ENCODE measurements around the gene GOLGA6L25. TPM values are rescaled to one million over a fixed set of nuclear protein-coding genes. Genes with fewer than 3 reads are reported as not detected.
A peak's percentile ranks its signal among the peaks of the same experiment; 100 is the strongest.
"Not testable (repeated sequence)": the region's sequence is repeated elsewhere in the genome, so short reads cannot be mapped to it uniquely, and the experiment has no call there.

The GOLGA6L25 gene, protein sequence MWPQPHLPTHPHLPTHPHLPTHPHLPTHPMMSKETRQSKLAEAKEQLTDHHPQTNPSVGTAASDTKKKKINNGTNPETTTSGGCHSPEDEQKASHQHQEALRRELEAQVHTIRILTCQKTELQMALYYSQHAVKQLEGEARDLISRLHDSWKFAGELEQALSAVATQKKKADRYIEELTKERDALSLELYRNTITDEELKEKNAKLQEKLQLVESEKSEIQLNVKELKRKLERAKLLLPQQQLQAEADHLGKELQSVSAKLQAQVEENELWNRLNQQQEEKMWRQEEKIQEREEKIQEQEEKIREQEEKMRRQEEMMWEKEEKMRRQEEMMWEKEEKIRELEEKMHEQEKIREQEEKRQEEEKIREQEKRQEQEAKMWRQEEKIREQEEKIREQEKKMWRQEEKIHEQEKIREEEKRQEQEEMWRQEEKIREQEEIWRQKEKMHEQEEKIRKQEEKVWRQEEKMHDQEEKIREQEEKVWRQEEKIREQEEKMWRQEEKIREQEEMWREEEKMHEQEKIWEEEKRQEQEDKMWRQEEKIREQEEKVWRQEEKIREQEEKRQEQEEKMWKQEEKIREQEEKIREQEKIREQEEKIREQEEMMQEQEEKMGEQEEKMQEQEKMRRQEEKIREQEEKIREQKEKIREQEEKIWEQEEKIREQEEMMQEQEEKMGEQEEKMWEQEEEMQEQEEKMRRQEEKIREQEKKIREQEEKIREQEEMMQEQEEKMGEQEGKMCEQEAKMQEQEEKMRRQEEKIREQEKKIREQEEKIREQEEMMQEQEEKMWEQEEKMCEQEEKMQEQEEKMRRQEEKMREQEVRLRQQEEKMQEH
- total RNA-seq (not detected), polyA plus RNA-seq (not detected)
- long read RNA-seq, donor 1: 0 reads
- long read RNA-seq, donor 2: 0 reads
- long read RNA-seq, donor 3: 0 reads

DNA sequence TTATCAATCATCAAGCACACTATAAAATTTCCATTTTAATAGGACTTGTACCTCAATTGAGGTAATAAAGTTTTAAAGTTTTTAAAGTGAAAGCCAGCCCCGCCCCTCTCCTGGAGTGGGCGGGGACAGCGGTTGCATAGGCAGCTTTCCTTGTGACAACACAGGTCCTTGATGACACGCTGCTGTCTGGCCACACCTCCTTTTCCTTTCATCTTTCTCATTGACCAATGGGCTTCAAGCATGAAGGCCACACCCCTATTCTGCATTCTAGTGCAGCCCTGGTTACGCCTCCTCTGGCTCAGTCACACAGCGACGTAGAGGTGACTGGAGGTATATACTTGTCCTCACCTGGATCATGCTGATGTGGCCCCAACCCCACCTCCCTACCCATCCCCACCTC is at the start of gene GOLGA6L25:
Gene GOLGA6L25 (plus strand): TSS at position 301 of the 400 bp plus-strand sequence. CDS start 61 bp downstream, at position 362.
- H3K36me3 ChIP-seq; H3K4me1 ChIP-seq; H3K4me3 ChIP-seq; ATAC-seq; H3K9me3 ChIP-seq; intact Hi-C loops (cut with DNase I); H3K27me3 ChIP-seq; H3K27ac ChIP-seq; DNase-seq: not testable (repeated sequence)
- WGBS, 4 donors: no CpG with 5 or more reads among the region's 7 CpGs

DNA sequence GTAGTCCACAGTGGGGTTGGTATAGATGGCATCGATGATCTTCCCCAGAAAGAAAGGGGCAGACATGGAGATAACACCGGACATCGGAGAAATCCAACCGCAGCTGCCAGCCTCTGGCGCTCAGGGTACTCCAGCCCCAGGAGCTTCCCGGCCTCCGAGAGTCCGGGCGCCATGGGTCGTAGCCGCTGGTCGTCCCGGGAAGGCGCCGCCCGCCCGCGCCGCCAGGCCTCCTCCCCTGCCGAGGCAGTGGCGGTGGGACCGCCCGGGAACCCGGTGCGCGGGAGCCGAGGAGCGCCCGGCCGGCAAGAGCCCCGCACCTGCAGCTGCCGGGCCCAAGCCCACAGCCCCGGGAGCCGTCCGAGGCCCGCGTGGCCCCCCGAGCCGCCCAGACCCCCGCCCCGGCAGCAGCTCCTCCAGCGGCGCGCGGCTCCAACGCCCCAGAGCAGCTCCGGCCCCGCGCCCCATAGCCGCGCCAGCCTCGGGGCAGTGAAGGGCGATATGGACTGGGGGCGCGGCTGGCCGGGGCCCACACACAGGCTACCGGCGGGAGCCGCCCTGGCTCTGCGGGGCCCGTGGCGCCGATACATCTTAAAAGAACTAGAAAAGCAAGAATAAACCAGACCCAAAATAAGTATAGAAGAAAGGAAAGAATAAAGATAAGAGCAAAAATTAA is 45.0 kb upstream of the GOLGA6L25 start:
- H3K4me3 ChIP-seq: peak overlapping the region in 1 of 12 donors; percentile 30
- peak in 2 of 4 donors; percentile 53 to 59 for ATAC-seq
- not testable (repeated sequence) for DNase-seq

DNA sequence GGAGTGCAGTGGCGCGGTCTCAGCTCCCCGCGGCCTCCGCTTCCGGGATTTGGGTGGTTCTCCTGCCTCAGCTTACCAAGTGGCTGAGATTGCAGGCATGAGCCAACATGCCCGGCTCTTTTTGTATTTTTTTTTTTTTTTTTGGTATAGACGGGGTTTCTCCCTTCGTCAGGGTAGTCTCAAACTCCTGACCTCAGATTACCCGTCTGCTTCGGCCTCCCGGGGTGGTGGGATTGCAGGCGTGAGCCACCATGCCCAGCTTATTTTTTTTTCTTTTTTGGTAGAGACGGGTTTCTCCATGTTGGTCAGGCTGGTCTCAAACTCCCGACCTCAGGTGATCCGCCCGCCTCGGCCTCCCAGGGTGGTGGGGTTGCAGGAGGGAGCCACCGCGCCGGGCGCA is 39.2 kb upstream of the GOLGA6L25 start:
- not testable (repeated sequence) for H3K36me3 ChIP-seq
- 90 to 95% (median 91%) methylated on average over 7 to 9 of the region's 22 CpGs; no CpG with 5 or more reads in 1 of the 4 donors for whole genome bisulfite sequencing, 4 donors

More for the DNA sequence above, 45.0 kb upstream of the GOLGA6L25 start:
- H3K4me1 ChIP-seq; H3K36me3 ChIP-seq; intact Hi-C loops (cut with DNase I); H3K27ac ChIP-seq; H3K9me3 ChIP-seq; H3K27me3 ChIP-seq: not testable (repeated sequence)
- 0 to 2% methylated on average over 13 to 19 of the region's 63 CpGs; no CpG with 5 or more reads in 2 of the 4 donors for WGBS, 4 donors

DNA sequence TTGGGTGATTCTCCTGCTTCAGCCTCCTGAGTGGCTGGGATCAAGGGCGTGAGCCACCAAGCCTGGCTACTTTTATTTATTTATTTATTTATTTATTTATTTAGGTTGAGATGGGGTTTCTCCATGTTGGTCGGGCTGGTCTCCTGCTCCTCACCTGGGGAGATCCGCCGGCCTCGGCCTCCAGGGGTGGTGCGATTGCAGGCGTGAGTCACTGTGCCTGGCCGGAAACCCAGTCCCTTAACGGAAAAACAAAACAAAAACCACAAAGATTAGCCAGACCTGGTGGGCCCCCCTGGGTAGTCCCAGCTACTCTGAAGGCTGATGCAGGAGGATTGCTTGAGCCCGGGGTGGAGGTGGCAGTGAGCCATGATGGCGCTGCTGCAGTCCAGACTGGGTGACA is 38.2 kb upstream of the GOLGA6L25 start:
- H3K27ac ChIP-seq; ATAC-seq; H3K9me3 ChIP-seq; H3K4me1 ChIP-seq; H3K4me3 ChIP-seq; DNase-seq; H3K27me3 ChIP-seq; intact Hi-C loops (cut with DNase I); H3K36me3 ChIP-seq: not testable (repeated sequence)
- WGBS, 4 donors: 81 to 87% (median 86%) methylated on average over 2 to 6 of the region's 11 CpGs; no CpG with 5 or more reads in 1 of the 4 donors

More for the DNA sequence above, 39.2 kb upstream of the GOLGA6L25 start:
- ATAC-seq; H3K27ac ChIP-seq; intact Hi-C loops (cut with DNase I); H3K4me3 ChIP-seq; H3K27me3 ChIP-seq; DNase-seq; H3K4me1 ChIP-seq; H3K9me3 ChIP-seq: not testable (repeated sequence)

DNA sequence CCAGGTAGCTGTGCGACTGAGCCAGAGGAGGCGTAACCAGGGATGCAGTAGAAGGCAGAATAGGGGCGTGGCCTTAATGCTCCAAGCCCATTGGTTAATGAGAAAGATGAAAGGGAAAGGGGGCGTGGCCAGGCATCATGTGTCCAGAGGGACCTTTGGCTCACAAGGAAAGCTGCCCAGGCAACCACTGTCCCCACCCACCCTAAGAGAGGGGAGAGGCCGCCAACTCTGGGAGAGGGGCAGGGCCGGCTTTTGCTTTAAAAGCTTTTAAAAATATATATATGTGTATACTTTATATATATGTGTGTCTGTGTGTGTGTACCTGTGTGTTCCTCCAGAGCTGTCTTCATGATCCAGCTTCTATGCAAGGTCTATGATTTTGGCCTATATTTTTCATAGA is 20.4 kb upstream of the GOLGA6L25 start, which contains the start of gene GOLGA8G:
Gene GOLGA8G (minus strand): TSS at position 18 of the 400 bp plus-strand sequence. CDS start 62 bp downstream, outside the sequence.
- H3K9me3 ChIP-seq; H3K27ac ChIP-seq; H3K4me3 ChIP-seq; intact Hi-C loops (cut with DNase I); H3K4me1 ChIP-seq; H3K36me3 ChIP-seq; H3K27me3 ChIP-seq; ATAC-seq: not testable (repeated sequence)
- peak in 1 of 5 donors; percentile 9 for DNase-seq
- WGBS, 4 donors: 83 to 88% (median 86%) methylated on average over 3 of the region's 6 CpGs

DNA sequence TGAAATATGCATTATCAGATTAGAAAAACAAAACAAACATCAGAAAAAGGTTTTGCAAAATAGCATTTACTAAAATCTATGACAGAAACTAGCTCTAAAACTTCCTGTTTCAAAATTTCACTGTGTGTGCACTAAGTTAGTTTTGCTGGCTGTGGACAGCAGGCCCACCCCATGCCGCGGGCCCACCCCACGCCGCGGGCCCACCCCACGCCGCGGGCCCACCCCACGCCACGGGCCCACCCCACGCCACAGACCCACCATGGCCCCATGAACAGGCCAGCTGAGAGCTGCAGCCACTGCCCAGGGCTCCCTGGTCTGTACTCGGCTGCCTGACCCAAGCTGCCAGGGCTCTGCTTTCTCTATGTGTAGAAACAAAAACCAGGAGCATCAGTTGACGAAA is 20.0 kb downstream of the GOLGA6L25 start:
- ATAC-seq; H3K4me3 ChIP-seq; H3K27ac ChIP-seq; H3K36me3 ChIP-seq; H3K27me3 ChIP-seq; intact Hi-C loops (cut with DNase I); H3K4me1 ChIP-seq; H3K9me3 ChIP-seq: not testable (repeated sequence)
- DNase-seq: peak in 1 of 5 donors; percentile 4
- WGBS, 4 donors: 86 to 90% (median 89%) methylated on average over 11 to 12 of the region's 13 CpGs; no CpG with 5 or more reads in 1 of the 4 donors

DNA sequence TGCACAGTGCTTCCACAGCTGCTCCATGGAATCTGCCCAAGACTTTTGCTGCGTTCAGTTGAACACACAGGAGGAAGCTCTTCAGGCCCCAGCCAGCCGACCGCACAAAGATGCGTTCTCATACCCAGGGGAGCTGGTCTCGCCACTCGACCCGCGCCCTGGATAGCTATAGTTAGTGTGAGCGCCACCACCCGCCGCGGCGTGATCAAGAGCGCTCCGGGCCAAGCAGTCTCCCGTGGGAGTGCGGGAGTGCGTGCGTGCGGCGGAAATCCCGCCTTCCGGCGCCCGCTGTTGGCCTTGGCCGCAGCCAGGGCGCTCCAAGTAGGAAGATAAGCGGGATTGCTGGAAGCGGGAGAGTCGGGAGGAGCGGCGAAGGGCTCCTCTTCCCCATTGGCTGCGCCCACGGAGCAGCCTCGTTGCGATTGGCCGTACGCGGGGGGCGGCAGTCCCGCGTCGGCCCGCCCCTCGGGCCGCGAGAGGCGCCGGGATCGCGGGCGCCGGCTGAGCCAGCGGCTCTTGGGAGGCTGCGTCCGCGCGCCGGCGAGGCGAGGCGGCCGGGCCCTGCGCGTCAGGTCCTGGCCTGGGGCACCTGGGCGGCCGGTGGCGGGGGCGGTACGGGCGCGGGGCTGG is 35.7 kb downstream of the GOLGA6L25 start:
- H3K36me3 ChIP-seq; intact Hi-C loops (cut with DNase I); H3K4me1 ChIP-seq; H3K27me3 ChIP-seq; DNase-seq; H3K9me3 ChIP-seq: not testable (repeated sequence)
- Histone ChIP-seq H3K27ac (peak overlapping the region in 1 of 12 donors; percentile 67), H3K4me3 (peak overlapping the region in 9 of 12 donors; percentile 25 to 54 (median 35))
- ATAC-seq: peak in 2 of 4 donors; percentile 56 to 58
- WGBS, 4 donors: 0% methylated on average over 1 of the region's 72 CpGs; no CpG with 5 or more reads in 3 of the 4 donors

DNA sequence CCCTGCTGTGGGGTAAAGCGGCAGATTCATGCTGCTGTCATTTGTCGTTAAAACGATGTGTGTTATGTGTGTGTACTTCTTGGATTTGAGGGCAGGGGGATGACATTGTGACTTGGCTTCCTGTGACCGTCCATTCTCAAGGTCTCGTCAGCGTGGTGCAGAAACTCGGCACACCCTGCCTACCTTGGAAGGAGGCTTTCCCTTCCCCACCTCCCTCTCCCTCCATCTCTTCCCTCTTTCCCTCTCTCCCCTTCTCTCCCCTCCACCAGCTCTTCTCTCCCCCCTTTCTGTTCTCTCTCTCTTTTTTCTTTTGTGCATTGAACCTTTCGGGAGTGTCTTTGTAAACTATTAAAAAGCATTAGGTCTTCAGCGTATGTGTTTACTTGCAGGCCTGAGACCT is 36.4 kb downstream of the GOLGA6L25 start:
- Histone ChIP-seq H3K4me3 (peak overlapping the region in 10 of 12 donors; percentile 36 to 64 (median 48)), H3K27ac (peak overlapping the region in 6 of 12 donors; percentile 20 to 59 (median 44))
- H3K27me3 ChIP-seq; intact Hi-C loops (cut with DNase I); H3K4me1 ChIP-seq; H3K36me3 ChIP-seq; ATAC-seq; H3K9me3 ChIP-seq; DNase-seq: not testable (repeated sequence)
- WGBS, 4 donors: 0 to 2% (median 0%) methylated on average over 9 of the region's 9 CpGs

DNA sequence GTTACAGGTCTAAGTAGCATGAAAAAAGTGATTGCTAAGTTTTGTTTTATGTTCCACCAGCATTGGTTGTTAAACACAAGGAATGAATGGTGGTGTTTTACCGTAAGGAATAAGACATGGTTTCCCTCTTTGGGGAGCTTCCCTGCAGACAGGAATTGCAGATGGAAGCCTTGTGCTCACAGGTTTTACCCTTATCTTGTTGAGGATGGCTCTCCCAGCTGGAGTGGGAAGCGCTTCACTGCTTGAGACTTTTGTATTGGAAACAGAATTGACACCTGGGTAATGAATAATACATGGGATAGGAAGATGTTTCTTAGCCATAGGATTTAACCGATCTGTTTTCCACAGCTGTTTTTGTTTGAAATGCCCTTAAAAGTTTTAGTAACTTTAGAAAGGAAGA is 39.0 kb downstream of the GOLGA6L25 start:
- DNase-seq; ATAC-seq; H3K36me3 ChIP-seq; H3K27ac ChIP-seq; H3K4me1 ChIP-seq; H3K27me3 ChIP-seq; H3K9me3 ChIP-seq; H3K4me3 ChIP-seq; intact Hi-C loops (cut with DNase I): not testable (repeated sequence)
- no CpG with 5 or more reads among the region's 3 CpGs for WGBS, 4 donors
